Renal cortical epithelial cell (primary cell): ENCODE measurements around the gene PSMD2. TPM values are rescaled to one million over a fixed set of nuclear protein-coding genes. Genes with fewer than 3 reads are reported as not detected.

Experiments
- DNase-seq: peaks from one replicate; pipeline ENCODE4 v3.0.0-alpha.2; 2011; ENCODE audit warnings: low read depth
- total RNA-seq: library from RNA; depleted of rRNA; stranded (reverse); fragments of >200 nt; gene quantifications from 2 replicates; pipeline ENCODE4 v1.2.3, GENCODE V29; 2014

The PSMD2 gene
- total RNA-seq, 1 donor from 2014 or later = 423 TPM

DNA sequence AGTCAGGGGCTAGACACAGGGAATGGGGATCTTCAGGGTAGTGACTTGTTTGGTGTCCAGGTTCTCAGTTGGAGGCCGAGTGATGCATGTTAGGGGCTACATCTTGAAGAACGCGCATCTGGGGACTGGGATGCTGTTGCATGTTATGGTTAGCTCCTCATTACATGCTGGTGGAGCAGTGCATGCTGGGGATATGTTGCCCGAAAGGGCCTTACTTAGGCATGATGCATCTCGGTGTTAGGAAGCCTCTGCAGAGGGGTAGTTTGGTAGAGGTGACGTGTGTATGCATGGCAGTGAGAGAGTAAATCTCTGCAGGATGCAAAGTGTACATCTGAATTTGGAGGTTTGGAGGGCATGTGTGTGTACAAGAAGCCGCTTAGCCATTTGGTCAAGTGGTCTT lies 17.8 kb downstream of the PSMD2 start:
- DNase-seq = no peak

DNA sequence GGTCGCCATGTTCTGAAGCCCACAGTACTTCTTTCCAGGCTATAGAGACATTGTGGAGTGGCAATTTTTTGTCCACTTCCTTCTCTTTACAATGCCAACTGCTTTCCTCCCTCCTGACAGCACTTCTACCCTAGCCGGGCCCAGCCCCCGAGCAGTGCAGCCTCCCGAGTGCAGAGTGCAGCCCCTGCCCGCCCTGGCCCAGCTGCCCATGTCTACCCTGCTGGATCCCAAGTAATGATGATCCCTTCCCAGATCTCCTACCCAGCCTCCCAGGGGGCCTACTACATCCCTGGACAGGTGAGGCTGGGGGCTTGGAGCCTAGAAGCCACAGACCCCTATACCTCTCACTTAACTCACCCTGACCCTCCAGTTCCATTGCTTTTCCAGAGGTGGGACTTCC lies 18.2 kb downstream of the PSMD2 start:
- no peak for DNase-seq

GRCh38 chr3:184320104-184320445 lies 21.0 kb downstream of the PSMD2 start:
- peak; percentile 91 for DNase-seq

DNA sequence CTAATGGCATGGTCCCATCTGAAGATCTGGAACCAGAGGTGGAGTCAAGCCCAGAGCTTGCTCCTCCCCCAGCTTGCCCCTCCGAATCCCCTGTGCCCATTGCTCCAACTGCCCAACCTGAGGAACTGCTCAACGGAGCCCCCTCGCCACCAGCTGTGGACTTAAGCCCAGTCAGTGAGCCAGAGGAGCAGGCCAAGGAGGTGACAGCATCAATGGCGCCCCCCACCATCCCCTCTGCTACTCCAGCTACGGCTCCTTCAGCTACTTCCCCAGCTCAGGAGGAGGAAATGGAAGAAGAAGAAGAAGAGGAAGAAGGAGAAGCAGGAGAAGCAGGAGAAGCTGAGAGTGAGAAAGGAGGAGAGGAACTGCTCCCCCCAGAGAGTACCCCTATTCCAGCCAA lies 22.6 kb downstream of the PSMD2 start:
- no peak for DNase-seq

- no peak for DNase-seq
Measured at GRCh38 chr3:184322731-184323487, 23.9 kb downstream of the PSMD2 start.

- no peak for DNase-seq
Measured at GRCh38 chr3:184323696-184324095, 24.7 kb downstream of the PSMD2 start.

DNA sequence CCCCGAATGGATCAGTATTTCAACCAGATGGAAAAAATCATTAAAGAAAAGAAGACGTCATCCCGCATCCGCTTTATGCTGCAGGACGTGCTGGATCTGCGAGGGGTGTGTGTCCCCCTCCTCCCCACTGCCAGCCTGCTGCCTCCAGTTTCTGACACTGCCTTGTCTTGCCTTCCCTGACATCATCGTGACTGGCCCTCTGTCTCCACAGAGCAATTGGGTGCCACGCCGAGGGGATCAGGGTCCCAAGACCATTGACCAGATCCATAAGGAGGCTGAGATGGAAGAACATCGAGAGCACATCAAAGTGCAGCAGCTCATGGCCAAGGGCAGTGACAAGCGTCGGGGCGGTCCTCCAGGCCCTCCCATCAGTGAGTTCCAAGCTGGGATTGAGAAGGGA lies 26.2 kb downstream of the PSMD2 start:
- no peak for DNase-seq

- no peak for DNase-seq
Measured at GRCh38 chr3:184325715-184326369, 26.8 kb downstream of the PSMD2 start.

- DNase-seq = no peak
Measured at GRCh38 chr3:184327171-184327570, 28.1 kb downstream of the PSMD2 start.

GRCh38 chr3:184328516-184328915 lies 29.5 kb downstream of the PSMD2 start:
- no peak for DNase-seq

DNA sequence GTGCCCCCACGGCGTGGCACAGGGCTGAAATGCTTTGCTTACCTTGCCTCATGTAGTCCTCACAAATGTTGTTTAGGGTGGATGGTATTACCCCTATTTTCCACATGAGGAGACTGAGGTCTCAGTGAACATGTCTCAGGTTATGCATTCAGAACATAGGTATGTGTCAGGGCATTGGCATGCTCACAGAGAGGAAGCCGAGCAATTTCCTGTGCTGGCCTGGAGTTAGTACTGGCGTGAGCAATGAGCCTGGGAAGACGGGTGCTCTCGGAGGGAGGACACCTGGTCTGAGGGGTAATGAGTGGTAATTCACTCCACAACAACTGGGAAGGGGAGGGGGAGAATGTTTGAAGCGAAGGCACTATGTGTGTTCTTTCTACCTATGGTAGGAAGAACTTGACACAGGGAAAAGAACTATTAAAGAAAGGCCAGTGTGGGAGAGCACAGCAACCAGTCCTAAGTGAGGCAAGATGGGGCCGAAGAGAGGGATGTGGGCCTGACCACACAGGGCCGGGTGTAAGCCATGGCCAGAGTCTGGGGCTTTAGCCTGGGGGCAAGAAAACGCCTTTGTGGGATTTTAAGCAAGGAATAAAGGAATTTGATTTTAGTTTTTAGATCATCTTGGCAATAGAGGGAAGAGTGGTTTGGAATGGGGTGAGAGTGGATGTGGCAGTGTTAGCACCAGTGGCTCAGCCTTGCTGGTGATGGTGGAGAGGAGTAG lies 33.5 kb downstream of the PSMD2 start:
- peak; percentile 92 for DNase-seq

GRCh38 chr3:184333190-184333589 lies 34.1 kb downstream of the PSMD2 start:
- no peak for DNase-seq

GRCh38 chr3:184333700-184334099 lies 34.7 kb downstream of the PSMD2 start:
- DNase-seq = no peak

- DNase-seq = peak; percentile 74
Measured at GRCh38 chr3:184334470-184335158, 35.6 kb downstream of the PSMD2 start.

DNA sequence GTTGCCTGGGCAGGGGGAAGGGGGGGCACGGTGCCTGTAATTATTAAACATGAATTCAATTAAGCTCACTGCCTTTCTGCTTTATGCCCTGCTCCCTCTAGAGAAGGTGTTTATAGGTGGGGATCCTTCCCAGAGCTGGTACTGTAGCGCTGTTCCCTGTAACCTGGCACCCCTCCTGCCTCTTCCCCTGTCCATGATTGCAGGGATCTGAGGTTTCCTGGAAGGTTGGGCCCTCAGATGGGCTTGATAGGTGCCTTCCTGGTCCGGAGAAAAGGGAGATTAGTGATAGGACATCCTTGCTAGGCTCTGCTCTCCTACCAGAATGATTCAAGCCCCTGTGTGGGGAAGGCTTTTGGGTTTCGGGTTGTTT lies 36.2 kb downstream of the PSMD2 start:
- DNase-seq = no peak

GRCh38 chr3:184335661-184336546 lies 36.9 kb downstream of the PSMD2 start:
- peak; percentile 51 for DNase-seq

- DNase-seq = peak; percentile 72
Measured at GRCh38 chr3:184336547-184337398, 37.7 kb downstream of the PSMD2 start.

DNA sequence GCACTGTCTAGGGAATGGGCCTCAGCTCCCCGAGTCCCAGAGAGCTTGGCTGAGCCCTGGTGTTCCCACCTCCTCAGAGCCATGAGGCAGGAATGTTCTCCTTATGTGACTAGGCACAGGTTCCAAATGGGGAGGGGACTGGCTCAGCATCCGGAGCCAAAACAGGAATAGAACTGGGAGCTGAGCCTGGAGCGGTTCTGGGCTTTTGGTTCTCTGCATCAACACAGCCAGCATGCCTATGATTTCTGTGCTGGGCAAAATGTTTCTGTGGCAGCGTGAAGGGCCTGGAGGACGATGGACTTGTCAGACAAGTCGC lies 38.3 kb downstream of the PSMD2 start, which contains the start of gene FAM131A:
Gene FAM131A (plus strand): TSS at position 202 of the 316 bp plus-strand sequence. CDS start 31 bp downstream, at position 233.
- DNase-seq = no peak

DNA sequence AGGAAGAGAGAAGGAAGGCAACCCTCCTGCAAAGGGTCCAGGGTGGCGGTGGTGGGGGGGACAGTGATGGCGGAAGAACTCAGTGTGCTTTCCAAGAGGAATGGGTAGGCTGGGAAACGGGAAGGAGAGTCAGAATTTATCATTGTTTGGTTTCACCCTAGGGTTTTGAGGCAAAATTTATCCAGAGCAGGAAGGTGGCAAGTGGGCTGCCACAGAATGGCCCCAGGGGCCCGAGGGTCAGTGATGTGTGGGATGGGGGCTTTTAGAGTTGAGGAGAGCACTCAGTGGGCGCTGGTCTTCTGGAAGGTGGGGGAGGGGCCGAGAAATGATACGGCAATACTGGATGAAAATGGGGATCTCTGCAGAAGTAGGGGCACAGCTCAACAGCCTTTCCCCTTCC lies 38.9 kb downstream of the PSMD2 start:
- no peak for DNase-seq

GRCh38 chr3:184338511-184338945 lies 39.5 kb downstream of the PSMD2 start:
- no peak for DNase-seq
